Measurements from ENCODE around the gene BCAS3.

The BCAS3 gene

DNA sequence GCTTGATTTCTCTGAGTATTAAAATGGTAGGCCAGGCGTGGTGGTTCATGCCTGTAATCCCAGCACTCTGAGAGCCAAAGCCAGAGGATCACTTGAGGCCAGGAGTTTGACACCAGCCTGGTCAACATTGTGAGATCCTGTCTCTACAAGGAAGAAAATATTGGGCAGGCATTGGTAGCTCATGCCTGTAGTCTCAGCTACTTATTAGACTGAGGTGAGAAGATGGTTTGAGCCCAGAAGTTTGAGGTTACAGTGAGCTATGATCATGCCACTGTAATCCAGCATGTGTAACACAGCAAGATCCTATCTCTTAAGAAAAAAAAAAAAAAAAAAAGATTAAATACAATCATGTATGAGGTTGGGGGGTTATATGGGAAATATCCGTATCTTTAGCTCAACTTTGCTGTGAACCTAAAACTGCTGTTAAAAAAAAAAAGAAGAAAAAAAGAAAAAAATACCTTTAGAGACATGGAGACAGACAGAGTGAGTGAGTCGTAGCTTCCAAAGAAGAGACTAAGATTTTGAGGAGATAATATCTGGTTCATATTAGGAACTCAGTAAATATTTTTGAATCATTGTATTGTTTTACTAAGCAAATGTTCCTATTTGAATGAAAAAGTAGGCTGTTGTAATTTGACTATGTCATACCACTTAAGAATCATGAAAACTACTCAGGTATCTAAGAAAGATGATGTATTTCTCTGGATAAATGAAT, 396.3 kb downstream of the BCAS3 start:
- Histone ChIP-seq H3K27me3 (ENCODE audit: control insufficient read depth in 1 of 2, insufficient read depth in 2 of 2, low read length in 2 of 2) (no peaks in the 10 kb centered on the region), H3K4me1 (ENCODE audit: insufficient read depth, low read length) (no peaks in the 10 kb centered on the region), H3K9ac (ENCODE audit: low read length) (no peak overlapping the region), H3K9me3 (ENCODE audit: low read length) (no peaks in the 10 kb centered on the region), H3K36me3 (ENCODE audit: insufficient read depth, low read length) (peaks cover 4% of the 10 kb centered on the region), H3K4me3 (ENCODE audit: low read depth in 1 of 2, low read length in 2 of 2) (no peak overlapping the region), H3K27ac (ENCODE audit: low read depth, low read length) (no peak overlapping the region)

GRCh38 chr17:61075988-61076387, 398.3 kb downstream of the BCAS3 start:
- H3K36me3 ChIP-seq (ENCODE audit: insufficient read depth, low read length), result peaks cover 4% of the 10 kb centered on the region
- no peak overlapping the region for H3K27ac ChIP-seq (ENCODE audit: low read depth, low read length)
- no peak overlapping the region for H3K4me3 ChIP-seq (ENCODE audit: low read depth in 1 of 2, low read length in 2 of 2)
- H3K27me3 ChIP-seq (ENCODE audit: control insufficient read depth in 1 of 2, insufficient read depth in 2 of 2, low read length in 2 of 2), result no peaks in the 10 kb centered on the region
- H3K9me3 ChIP-seq (ENCODE audit: low read length), result no peaks in the 10 kb centered on the region
- H3K9ac ChIP-seq (ENCODE audit: low read length), result no peak overlapping the region
- H3K4me1 ChIP-seq (ENCODE audit: insufficient read depth, low read length), result no peaks in the 10 kb centered on the region

DNA sequence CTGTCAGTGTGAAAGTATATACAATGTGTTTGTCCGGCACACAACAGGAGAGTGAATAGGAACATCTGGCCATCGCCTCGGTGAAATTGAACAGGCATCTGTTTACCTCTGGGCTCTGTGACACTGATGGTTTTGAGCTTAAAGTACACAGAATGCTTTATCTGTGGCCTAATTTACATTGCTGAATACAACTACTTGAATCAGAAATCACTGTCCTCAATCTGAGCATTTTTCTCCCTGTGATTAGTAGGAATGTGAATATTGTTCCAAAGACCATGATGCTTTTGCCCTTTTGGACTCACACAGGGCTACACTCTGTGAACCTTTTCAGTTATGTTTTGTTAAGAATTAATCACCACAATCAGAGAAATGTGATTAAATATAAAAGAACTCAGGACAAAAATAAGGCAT, 399.0 kb downstream of the BCAS3 start:
- Histone ChIP-seq H3K4me3 (ENCODE audit: low read depth in 1 of 2, low read length in 2 of 2) (no peak overlapping the region), H3K36me3 (ENCODE audit: insufficient read depth, low read length) (peaks cover 4% of the 10 kb centered on the region), H3K27me3 (ENCODE audit: control insufficient read depth in 1 of 2, insufficient read depth in 2 of 2, low read length in 2 of 2) (no peaks in the 10 kb centered on the region), H3K9ac (ENCODE audit: low read length) (no peak overlapping the region), H3K4me1 (ENCODE audit: insufficient read depth, low read length) (no peaks in the 10 kb centered on the region), H3K9me3 (ENCODE audit: low read length) (no peaks in the 10 kb centered on the region), H3K27ac (ENCODE audit: low read depth, low read length) (no peak overlapping the region)

DNA sequence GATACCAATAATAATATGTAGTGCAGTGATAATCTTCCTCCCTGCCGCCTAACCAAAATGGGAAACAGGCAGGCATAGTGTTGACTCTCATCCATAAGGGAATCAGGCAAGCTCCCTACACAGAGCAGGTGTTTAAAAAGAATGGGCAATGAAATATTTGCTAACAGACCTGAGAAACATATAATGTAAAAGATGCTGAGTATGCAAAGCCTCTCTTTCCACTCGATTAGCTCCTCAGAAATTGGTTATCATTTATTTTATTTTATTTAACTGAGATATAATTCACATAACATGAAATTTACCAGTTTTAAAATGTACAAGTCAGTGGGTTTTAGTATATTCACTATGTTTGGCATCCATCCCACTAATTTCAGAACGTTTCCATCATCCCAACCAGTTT, 404.3 kb downstream of the BCAS3 start:
- Histone ChIP-seq H3K4me1 (ENCODE audit: insufficient read depth, low read length) (no peaks in the 10 kb centered on the region), H3K27ac (ENCODE audit: low read depth, low read length) (no peak overlapping the region), H3K27me3 (ENCODE audit: control insufficient read depth in 1 of 2, insufficient read depth in 2 of 2, low read length in 2 of 2) (no peaks in the 10 kb centered on the region), H3K9ac (ENCODE audit: low read length) (no peak overlapping the region), H3K9me3 (ENCODE audit: low read length) (no peaks in the 10 kb centered on the region), H3K36me3 (ENCODE audit: insufficient read depth, low read length) (peaks cover 4% of the 10 kb centered on the region), H3K4me3 (ENCODE audit: low read depth in 1 of 2, low read length in 2 of 2) (no peak overlapping the region)

DNA sequence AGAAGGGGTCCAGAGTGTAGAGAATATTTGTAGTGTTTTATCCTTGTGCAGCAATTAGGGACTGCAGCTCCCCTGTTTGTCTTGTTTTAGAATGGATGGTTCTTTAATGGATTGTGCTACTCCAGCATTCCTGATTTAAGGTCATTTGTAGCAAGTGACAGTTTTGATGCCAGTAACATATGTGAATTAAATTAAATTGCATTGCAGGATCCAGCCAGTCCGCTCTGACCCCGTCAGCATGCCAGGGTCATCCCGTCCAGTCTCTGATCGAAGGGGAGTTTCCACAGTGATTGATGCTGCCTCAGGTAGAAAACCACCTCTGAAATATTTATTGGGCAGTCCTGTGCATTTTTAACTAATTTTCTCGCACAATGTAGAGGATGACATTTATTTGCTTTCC, 406.6 kb downstream of the BCAS3 start:
- Histone ChIP-seq H3K27ac (ENCODE audit: low read depth, low read length) (no peak overlapping the region), H3K9ac (ENCODE audit: low read length) (no peak overlapping the region), H3K36me3 (ENCODE audit: insufficient read depth, low read length) (no peaks in the 10 kb centered on the region), H3K9me3 (ENCODE audit: low read length) (no peaks in the 10 kb centered on the region), H3K27me3 (ENCODE audit: control insufficient read depth in 1 of 2, insufficient read depth in 2 of 2, low read length in 2 of 2) (no peaks in the 10 kb centered on the region), H3K4me1 (ENCODE audit: insufficient read depth, low read length) (no peaks in the 10 kb centered on the region), H3K4me3 (ENCODE audit: low read depth in 1 of 2, low read length in 2 of 2) (no peak overlapping the region)

DNA sequence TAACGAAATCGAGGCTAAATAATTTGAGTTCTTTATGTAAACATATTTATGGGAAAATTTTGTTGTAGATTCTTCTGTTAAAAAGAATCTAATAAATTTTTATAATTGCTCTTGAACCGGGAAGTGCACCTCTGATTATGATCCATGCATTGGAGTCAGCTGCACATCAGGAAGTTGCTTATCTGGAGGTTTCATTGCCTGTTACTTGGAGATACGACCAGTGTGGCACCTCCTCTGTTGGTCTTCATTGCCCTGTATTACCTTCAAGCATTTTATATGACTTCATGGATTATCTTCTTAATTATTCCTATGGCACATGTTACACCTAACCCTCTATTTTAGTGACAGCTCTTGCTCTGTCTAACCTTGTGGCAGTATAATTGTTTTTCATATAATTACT, 409.4 kb downstream of the BCAS3 start:
- H3K27ac ChIP-seq (ENCODE audit: low read depth, low read length), result no peak overlapping the region
- H3K9ac ChIP-seq (ENCODE audit: low read length), result no peak overlapping the region
- H3K4me1 ChIP-seq (ENCODE audit: insufficient read depth, low read length), result no peaks in the 10 kb centered on the region
- no peaks in the 10 kb centered on the region for H3K27me3 ChIP-seq (ENCODE audit: control insufficient read depth in 1 of 2, insufficient read depth in 2 of 2, low read length in 2 of 2)
- H3K4me3 ChIP-seq (ENCODE audit: low read depth in 1 of 2, low read length in 2 of 2), result no peak overlapping the region
- H3K36me3 ChIP-seq (ENCODE audit: insufficient read depth, low read length), result no peaks in the 10 kb centered on the region
- H3K9me3 ChIP-seq (ENCODE audit: low read length), result no peaks in the 10 kb centered on the region

GRCh38 chr17:61088556-61088955, 410.9 kb downstream of the BCAS3 start:
- no peaks in the 10 kb centered on the region for H3K36me3 ChIP-seq (ENCODE audit: insufficient read depth, low read length)
- H3K9me3 ChIP-seq (ENCODE audit: low read length), result no peaks in the 10 kb centered on the region
- H3K9ac ChIP-seq (ENCODE audit: low read length), result no peak overlapping the region
- no peak overlapping the region for H3K27ac ChIP-seq (ENCODE audit: low read depth, low read length)
- H3K27me3 ChIP-seq (ENCODE audit: control insufficient read depth in 1 of 2, insufficient read depth in 2 of 2, low read length in 2 of 2), result no peaks in the 10 kb centered on the region
- no peaks in the 10 kb centered on the region for H3K4me1 ChIP-seq (ENCODE audit: insufficient read depth, low read length)
- H3K4me3 ChIP-seq (ENCODE audit: low read depth in 1 of 2, low read length in 2 of 2), result no peak overlapping the region

DNA sequence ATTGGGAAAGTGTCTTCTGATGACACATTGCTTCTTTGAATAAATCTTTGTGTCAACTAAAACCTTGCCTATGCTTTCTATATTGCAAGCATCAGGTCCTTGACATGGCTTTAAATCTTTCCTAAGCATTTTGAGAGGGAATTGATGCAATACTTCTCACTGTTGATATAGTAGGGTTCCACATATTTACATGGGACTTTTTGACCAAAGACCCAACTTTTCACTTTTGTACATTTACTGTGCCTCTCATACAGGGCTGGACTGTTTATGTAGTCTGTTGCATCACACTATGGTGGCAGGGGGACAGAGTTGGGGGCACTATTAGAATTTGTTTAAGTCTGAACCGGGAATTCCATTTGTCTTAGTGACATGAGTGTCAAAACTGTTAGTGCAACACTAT, 413.4 kb downstream of the BCAS3 start:
- Histone ChIP-seq H3K9ac (ENCODE audit: low read length) (no peak overlapping the region), H3K9me3 (ENCODE audit: low read length) (no peaks in the 10 kb centered on the region), H3K27ac (ENCODE audit: low read depth, low read length) (no peak overlapping the region), H3K36me3 (ENCODE audit: insufficient read depth, low read length) (no peaks in the 10 kb centered on the region), H3K4me1 (ENCODE audit: insufficient read depth, low read length) (no peaks in the 10 kb centered on the region), H3K4me3 (ENCODE audit: low read depth in 1 of 2, low read length in 2 of 2) (no peak overlapping the region), H3K27me3 (ENCODE audit: control insufficient read depth in 1 of 2, insufficient read depth in 2 of 2, low read length in 2 of 2) (no peaks in the 10 kb centered on the region)

GRCh38 chr17:61097781-61098180, 420.1 kb downstream of the BCAS3 start:
- Histone ChIP-seq H3K4me1 (ENCODE audit: insufficient read depth, low read length) (no peaks in the 10 kb centered on the region), H3K4me3 (ENCODE audit: low read depth in 1 of 2, low read length in 2 of 2) (no peak overlapping the region), H3K36me3 (ENCODE audit: insufficient read depth, low read length) (no peaks in the 10 kb centered on the region), H3K27me3 (ENCODE audit: control insufficient read depth in 1 of 2, insufficient read depth in 2 of 2, low read length in 2 of 2) (no peaks in the 10 kb centered on the region), H3K27ac (ENCODE audit: low read depth, low read length) (no peak overlapping the region), H3K9me3 (ENCODE audit: low read length) (no peaks in the 10 kb centered on the region), H3K9ac (ENCODE audit: low read length) (no peak overlapping the region)

DNA sequence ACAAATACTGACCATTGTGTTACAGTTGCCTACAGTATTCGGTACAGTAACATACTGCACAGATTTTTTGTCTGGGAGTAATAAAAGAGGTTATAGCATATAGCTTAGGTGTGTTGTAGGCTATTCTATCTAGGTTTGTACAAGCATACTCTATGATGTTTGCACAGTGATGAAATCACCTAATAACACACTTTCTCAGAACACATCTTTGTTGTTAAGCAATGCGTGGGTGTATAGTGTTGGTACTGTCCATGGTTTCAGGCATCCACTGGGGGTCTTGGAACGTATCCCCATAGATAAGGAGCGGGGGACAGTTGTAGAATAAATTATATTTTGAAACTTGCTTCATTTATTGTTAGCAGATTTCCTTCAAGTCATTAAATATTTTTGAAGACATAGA, 428.7 kb downstream of the BCAS3 start:
- no peaks in the 10 kb centered on the region for H3K4me1 ChIP-seq (ENCODE audit: insufficient read depth, low read length)
- H3K27me3 ChIP-seq (ENCODE audit: control insufficient read depth in 1 of 2, insufficient read depth in 2 of 2, low read length in 2 of 2), result no peaks in the 10 kb centered on the region
- H3K9me3 ChIP-seq (ENCODE audit: low read length), result no peaks in the 10 kb centered on the region
- no peak overlapping the region for H3K9ac ChIP-seq (ENCODE audit: low read length)
- H3K36me3 ChIP-seq (ENCODE audit: insufficient read depth, low read length), result no peaks in the 10 kb centered on the region
- no peak overlapping the region for H3K4me3 ChIP-seq (ENCODE audit: low read depth in 1 of 2, low read length in 2 of 2)
- no peak overlapping the region for H3K27ac ChIP-seq (ENCODE audit: low read depth, low read length)

DNA sequence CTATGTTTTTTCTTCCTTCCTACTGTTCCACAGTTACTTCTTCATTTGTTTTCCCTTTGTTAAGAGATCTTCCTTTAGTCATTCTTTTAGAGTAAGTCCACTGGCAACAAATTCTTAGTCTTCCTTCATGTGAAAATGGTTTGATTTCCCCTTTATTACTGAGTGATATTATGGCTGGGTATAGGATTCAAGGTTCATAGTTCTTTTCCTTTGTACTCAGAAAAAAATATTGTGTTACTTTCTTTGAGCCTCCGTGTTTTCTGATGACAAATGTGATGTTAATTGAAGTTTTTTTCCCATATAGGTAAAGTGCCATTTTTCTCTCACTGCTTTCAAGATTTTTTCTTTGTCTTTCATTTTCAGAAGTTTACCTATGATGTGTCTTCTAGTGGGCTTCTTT, 438.9 kb downstream of the BCAS3 start:
- Histone ChIP-seq H3K4me1 (ENCODE audit: insufficient read depth, low read length) (no peaks in the 10 kb centered on the region), H3K36me3 (ENCODE audit: insufficient read depth, low read length) (no peaks in the 10 kb centered on the region), H3K9me3 (ENCODE audit: low read length) (no peaks in the 10 kb centered on the region), H3K4me3 (ENCODE audit: low read depth in 1 of 2, low read length in 2 of 2) (no peak overlapping the region), H3K9ac (ENCODE audit: low read length) (no peak overlapping the region), H3K27me3 (ENCODE audit: control insufficient read depth in 1 of 2, insufficient read depth in 2 of 2, low read length in 2 of 2) (no peaks in the 10 kb centered on the region), H3K27ac (ENCODE audit: low read depth, low read length) (no peak overlapping the region)

DNA sequence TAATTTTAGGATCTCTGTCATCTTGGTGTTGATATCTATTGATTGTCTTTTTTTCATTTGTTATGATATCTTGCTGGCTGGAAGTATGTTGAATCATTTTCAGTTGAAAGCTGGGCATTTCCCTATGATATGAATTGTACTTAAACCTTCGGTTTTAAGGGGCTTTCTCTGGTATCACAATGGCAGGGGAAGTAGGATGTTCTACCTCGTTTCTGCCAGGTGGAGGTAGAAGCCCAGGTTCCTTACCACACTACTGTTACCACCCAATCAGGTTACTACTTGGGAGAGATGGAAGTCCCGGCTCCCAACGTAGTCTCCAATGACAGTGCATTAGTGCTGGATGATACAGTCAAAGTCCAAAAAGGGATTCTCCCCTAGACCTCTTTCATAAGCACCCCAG, 440.3 kb downstream of the BCAS3 start:
- Histone ChIP-seq H3K36me3 (ENCODE audit: insufficient read depth, low read length) (no peaks in the 10 kb centered on the region), H3K27ac (ENCODE audit: low read depth, low read length) (no peak overlapping the region), H3K9me3 (ENCODE audit: low read length) (no peaks in the 10 kb centered on the region), H3K9ac (ENCODE audit: low read length) (no peak overlapping the region), H3K4me3 (ENCODE audit: low read depth in 1 of 2, low read length in 2 of 2) (no peak overlapping the region), H3K4me1 (ENCODE audit: insufficient read depth, low read length) (no peaks in the 10 kb centered on the region), H3K27me3 (ENCODE audit: control insufficient read depth in 1 of 2, insufficient read depth in 2 of 2, low read length in 2 of 2) (no peaks in the 10 kb centered on the region)
